HFFc6 (cell line): ENCODE data around the gene GATAD2A. TPM values are rescaled to one million over a fixed set of nuclear protein-coding genes. Genes with fewer than 3 reads are reported as not detected.

Experiments used
- DNase-seq: peaks from one replicate; pipeline ENCODE4 v3.0.0-alpha.2; 2018
- H3K27ac Mint-ChIP-seq: 2 replicates; pipeline ENCODE4 v1.8.0; 2020; ENCODE audit warnings: mild to moderate bottlenecking, mixed read lengths
- H3K27me3 Mint-ChIP-seq: 2 replicates; pipeline ENCODE4 v1.8.0; 2021; ENCODE audit warnings: mild to moderate bottlenecking, moderate library complexity, mixed read lengths; ENCODE audit not compliant: insufficient read depth
- H3K36me3 Mint-ChIP-seq: 2 replicates; pipeline ENCODE4 v1.8.0; 2021; ENCODE audit warnings: low read depth, mixed read lengths
- H3K4me1 Mint-ChIP-seq: 2 replicates; pipeline ENCODE4 v1.8.0; 2020; ENCODE audit warnings: low read depth, mixed read lengths
- H3K4me3 Mint-ChIP-seq: 2 replicates; pipeline ENCODE4 v1.8.0; 2020; ENCODE audit warnings: mild to moderate bottlenecking, moderate library complexity, mixed read lengths
- H3K9me3 Mint-ChIP-seq: 2 replicates; pipeline ENCODE4 v1.8.0; 2020; ENCODE audit warnings: mild to moderate bottlenecking, mixed read lengths
- total RNA-seq, 6 experiments: library from RNA; stranded (reverse); fragmentation: NEBNext Ultra II Directional; extraction: Animal tissue kit (Norgen Biotek cat#: 25700); gene quantifications; 2 replicates in 1 of 6; 3 replicates in 5 of 6; pipeline ENCODE4 v1.2.3, GENCODE V29; 2021
- TF ChIP-seq, protein P1 (sequence below): fragments of 200-600 bp; sonication (generic); IDR thresholded peaks from 2 replicates; pipeline ENCODE4 v1.5.0; 2021; ENCODE audit warnings: antibody characterized with exemption, mild to moderate bottlenecking

Gene GATAD2A
- total RNA-seq, 6 experiments from 2014 or later: 107 to 123 (median 112) TPM

GRCh38 chr19:19461671-19462622 is 56.5 kb downstream of the GATAD2A start:
- peak overlapping the region; percentile 66 for H3K4me3 Mint-ChIP-seq
- H3K27me3 Mint-ChIP-seq: peaks cover 3% of the 10 kb centered on the region
- no peak for DNase-seq
- peaks cover 74% of the 10 kb centered on the region for H3K4me1 Mint-ChIP-seq
- H3K27ac Mint-ChIP-seq: peak overlapping the region; percentile 95
- peaks cover 12% of the 10 kb centered on the region for H3K9me3 Mint-ChIP-seq
- peaks cover 28% of the 10 kb centered on the region for H3K36me3 Mint-ChIP-seq
- TF ChIP-seq, protein P1, sequence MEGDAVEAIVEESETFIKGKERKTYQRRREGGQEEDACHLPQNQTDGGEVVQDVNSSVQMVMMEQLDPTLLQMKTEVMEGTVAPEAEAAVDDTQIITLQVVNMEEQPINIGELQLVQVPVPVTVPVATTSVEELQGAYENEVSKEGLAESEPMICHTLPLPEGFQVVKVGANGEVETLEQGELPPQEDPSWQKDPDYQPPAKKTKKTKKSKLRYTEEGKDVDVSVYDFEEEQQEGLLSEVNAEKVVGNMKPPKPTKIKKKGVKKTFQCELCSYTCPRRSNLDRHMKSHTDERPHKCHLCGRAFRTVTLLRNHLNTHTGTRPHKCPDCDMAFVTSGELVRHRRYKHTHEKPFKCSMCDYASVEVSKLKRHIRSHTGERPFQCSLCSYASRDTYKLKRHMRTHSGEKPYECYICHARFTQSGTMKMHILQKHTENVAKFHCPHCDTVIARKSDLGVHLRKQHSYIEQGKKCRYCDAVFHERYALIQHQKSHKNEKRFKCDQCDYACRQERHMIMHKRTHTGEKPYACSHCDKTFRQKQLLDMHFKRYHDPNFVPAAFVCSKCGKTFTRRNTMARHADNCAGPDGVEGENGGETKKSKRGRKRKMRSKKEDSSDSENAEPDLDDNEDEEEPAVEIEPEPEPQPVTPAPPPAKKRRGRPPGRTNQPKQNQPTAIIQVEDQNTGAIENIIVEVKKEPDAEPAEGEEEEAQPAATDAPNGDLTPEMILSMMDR: no peak

DNA sequence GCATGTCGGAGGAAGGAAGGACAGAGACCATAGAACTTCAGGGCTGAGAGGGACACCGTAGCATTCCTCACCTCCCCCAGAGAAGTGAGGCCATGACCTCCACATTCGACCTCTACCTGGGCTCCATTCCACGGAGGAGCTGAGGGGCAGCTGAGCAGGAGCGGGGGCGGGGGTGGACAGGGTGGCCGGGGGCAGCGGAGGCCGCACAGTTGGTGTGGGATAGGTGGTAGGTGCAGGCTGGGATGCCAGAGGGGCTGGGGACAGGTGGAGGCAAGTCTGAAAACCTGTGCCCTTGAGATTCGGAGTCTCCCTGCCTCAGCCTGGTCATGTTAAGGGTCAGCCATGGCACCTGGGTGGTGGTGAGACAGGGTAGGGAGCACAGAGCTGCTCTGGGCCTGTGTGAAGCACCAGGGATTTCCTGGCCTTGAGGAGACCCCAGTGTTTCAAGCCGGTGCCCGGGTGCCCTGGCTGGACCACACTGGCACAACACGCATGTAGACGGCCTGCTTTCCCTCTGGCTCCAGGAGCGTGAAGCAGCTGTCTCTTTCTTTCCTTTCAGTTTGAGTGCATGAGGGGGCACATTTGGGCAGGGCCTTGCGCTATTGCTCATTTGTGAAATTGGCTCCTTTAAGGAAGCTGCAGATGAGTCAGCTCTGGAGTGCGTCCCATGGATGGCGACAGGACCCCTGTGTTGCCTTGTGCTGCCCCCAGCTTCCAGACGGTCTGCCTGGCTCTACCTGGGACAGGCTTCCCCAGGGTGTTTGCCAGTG is 58.1 kb downstream of the GATAD2A start:
- H3K4me3 Mint-ChIP-seq: peak overlapping the region; percentile 50
- H3K4me1 Mint-ChIP-seq: peaks cover 65% of the 10 kb centered on the region
- peaks cover 43% of the 10 kb centered on the region for H3K36me3 Mint-ChIP-seq
- H3K27me3 Mint-ChIP-seq: peaks cover 3% of the 10 kb centered on the region
- TF ChIP-seq, protein P1: no peak; the same call in 1 of the 2 replicates
- peak overlapping the region; percentile 77 for H3K27ac Mint-ChIP-seq
- H3K9me3 Mint-ChIP-seq: peaks cover 28% of the 10 kb centered on the region
- DNase-seq: peak; percentile 54

DNA sequence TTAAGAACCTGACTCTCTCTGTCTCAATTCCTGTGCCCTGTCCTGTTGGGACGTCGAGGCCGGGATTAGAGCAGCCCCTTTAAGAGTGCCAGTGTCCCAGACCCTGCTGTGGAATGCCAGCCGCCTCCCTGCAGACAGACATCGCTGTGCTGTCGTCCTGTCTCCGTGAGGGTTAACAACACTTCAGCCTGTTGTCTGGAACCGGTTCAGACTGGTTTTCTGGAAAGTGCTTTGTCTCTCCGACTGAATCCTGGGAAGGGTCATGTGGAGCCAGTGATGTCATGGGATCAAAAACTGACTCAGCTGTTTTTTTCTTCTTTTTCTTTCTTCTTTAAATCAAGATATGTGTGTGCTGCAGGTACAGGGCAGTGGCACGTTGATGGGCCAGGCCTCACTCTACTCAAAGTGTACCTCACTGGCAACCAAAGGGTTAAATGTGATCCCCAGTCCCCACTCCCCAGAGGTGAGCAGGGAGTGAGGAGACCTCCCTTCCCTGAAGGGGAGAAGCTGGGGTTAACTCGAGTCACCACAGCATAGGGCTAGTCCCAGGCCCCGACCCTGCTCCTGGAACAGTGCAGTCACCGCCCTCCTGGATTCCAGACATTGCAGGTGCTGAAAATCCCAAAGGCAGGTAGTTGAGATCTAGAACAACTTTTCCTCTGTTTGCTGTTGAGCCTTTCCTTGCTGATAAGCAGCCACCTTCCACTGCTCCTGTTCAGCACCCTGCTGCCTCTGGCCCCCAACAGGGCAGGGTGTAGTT is 59.0 kb downstream of the GATAD2A start:
- Mint-ChIP-seq H3K4me1 (peaks cover 55% of the 10 kb centered on the region), H3K9me3 (peaks cover 32% of the 10 kb centered on the region), H3K4me3 (no peak overlapping the region), H3K27me3 (peaks cover 3% of the 10 kb centered on the region), H3K27ac (peak overlapping the region; percentile 77), H3K36me3 (peaks cover 48% of the 10 kb centered on the region)
- TF ChIP-seq, protein P1: no peak
- DNase-seq: no peak

GRCh38 chr19:19465436-19466070 is 60.1 kb downstream of the GATAD2A start:
- H3K36me3 Mint-ChIP-seq: peaks cover 50% of the 10 kb centered on the region
- no peak for DNase-seq
- H3K4me1 Mint-ChIP-seq: peaks cover 45% of the 10 kb centered on the region
- H3K27me3 Mint-ChIP-seq: peaks cover 3% of the 10 kb centered on the region
- no peak overlapping the region for H3K4me3 Mint-ChIP-seq
- no peak overlapping the region for H3K27ac Mint-ChIP-seq
- TF ChIP-seq, protein P1: no peak
- H3K9me3 Mint-ChIP-seq: peaks cover 32% of the 10 kb centered on the region

DNA sequence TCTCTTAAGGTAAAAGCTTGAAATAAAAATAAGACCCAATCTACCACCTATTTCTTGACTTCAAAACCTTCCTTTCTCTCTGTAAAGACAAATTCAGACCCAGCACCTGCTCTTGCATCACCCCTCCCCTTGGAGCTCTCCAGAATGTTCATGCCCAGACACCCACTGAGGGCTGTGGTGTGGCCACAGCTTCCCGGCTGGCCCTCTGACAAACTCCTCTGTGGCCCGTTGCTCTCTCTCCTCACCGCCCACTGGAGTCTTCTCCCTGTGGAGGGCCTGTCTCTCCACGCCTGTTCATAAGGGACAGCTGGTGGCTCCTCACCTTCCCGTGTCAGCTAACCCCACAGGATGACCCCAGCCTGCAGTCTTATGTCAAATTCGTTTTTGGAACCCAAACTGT is 60.7 kb downstream of the GATAD2A start:
- Mint-ChIP-seq H3K27ac (no peak overlapping the region), H3K9me3 (peaks cover 32% of the 10 kb centered on the region), H3K4me1 (peaks cover 38% of the 10 kb centered on the region), H3K27me3 (peaks cover 1% of the 10 kb centered on the region), H3K36me3 (peaks cover 53% of the 10 kb centered on the region), H3K4me3 (no peak overlapping the region)
- TF ChIP-seq, protein P1: no peak
- no peak for DNase-seq
